SK-N-SH treated with all-trans-retinoic acid at 6 μM for 48 hours (cell line): ENCODE data around the gene GLDC.

Experiments
- ATAC-seq: fragments of 200-7000 bp; cut with Tn5 transposase; 3 replicates; pipeline ENCODE4 v1.9.1; 2020; ENCODE audit warnings: mild to moderate bottlenecking, moderate library complexity
- ARNTL ChIP-seq: fragments of 450-650 bp; formaldehyde crosslinking; IDR thresholded peaks from 2 replicates; pipeline ENCODE4 v1.5.0; 2020; ENCODE audit warnings: low read depth, mild to moderate bottlenecking, moderate library complexity, borderline replicate concordance
- BACH2 ChIP-seq: fragments of 250-450 bp; sonication (Bioruptor Pico); IDR thresholded peaks from 2 replicates; pipeline ENCODE4 v1.9.0; 2021; ENCODE audit warnings: mild to moderate bottlenecking, borderline replicate concordance
- CREB5 ChIP-seq: fragments of 250-450 bp; sonication (Bioruptor Pico); IDR thresholded peaks from 2 replicates; pipeline ENCODE4 v1.5.1; 2020; ENCODE audit warnings: low read depth, mild to moderate bottlenecking, moderate library complexity
- CSDC2 ChIP-seq: fragments of 250-450 bp; sonication (Bioruptor Pico); IDR thresholded peaks from 2 replicates; pipeline ENCODE4 v1.5.0; 2020; ENCODE audit warnings: mild to moderate bottlenecking, moderate library complexity
- CSRNP3 ChIP-seq: fragments of 250-450 bp; sonication (Bioruptor Pico); IDR thresholded peaks from 2 replicates; pipeline ENCODE4 v1.5.1; 2021; ENCODE audit warnings: mild to moderate bottlenecking, moderate library complexity
- ESRRG ChIP-seq: fragments of 250-450 bp; sonication (Bioruptor Pico); IDR thresholded peaks from 2 replicates; pipeline ENCODE4 v1.6.1; 2021; ENCODE audit warnings: mild to moderate bottlenecking
- GLIS3 ChIP-seq: fragments of 250-450 bp; sonication (Bioruptor Pico); IDR thresholded peaks from 2 replicates; pipeline ENCODE4 v1.5.0; 2020; ENCODE audit warnings: mild to moderate bottlenecking, moderate library complexity
- ISL1 ChIP-seq: fragments of 250-450 bp; sonication (Bioruptor Pico); IDR thresholded peaks from 2 replicates; pipeline ENCODE4 v2.1.2; 2022; ENCODE audit warnings: mild to moderate bottlenecking, moderate library complexity
- OSR1 ChIP-seq: fragments of 250-450 bp; sonication (Bioruptor Pico); IDR thresholded peaks from 2 replicates; pipeline ENCODE4 v1.8.0; 2022; ENCODE audit warnings: moderate library complexity, mild to moderate bottlenecking, inconsistent platforms
- PPARA ChIP-seq: fragments of 250-450 bp; sonication (Bioruptor Pico); IDR thresholded peaks from 2 replicates; pipeline ENCODE4 v1.5.0; 2020; ENCODE audit warnings: mild to moderate bottlenecking, borderline replicate concordance
- RARB ChIP-seq: fragments of 250-450 bp; sonication (Bioruptor Pico); IDR thresholded peaks from 2 replicates; pipeline ENCODE4 v1.8.0; 2021; ENCODE audit warnings: mild to moderate bottlenecking, moderate library complexity
- SNAI2 ChIP-seq: fragments of 250-450 bp; sonication (Bioruptor Pico); IDR thresholded peaks from 2 replicates; pipeline ENCODE4 v1.5.0; 2020; ENCODE audit warnings: mild to moderate bottlenecking, moderate library complexity
- TCF4 ChIP-seq: fragments of 250-450 bp; sonication (Bioruptor Pico); IDR thresholded peaks from 2 replicates; pipeline ENCODE4 v1.8.0; 2021; ENCODE audit warnings: mild to moderate bottlenecking, moderate library complexity, borderline replicate concordance
- TOX ChIP-seq: fragments of 250-450 bp; sonication (Bioruptor Pico); IDR thresholded peaks from 2 replicates; pipeline ENCODE4 v1.8.0; 2021; ENCODE audit warnings: mild to moderate bottlenecking, moderate library complexity, borderline replicate concordance
- ZC3H10 ChIP-seq: fragments of 250-450 bp; sonication (Bioruptor Pico); IDR thresholded peaks from 2 replicates; pipeline ENCODE4 v1.5.1; 2021; ENCODE audit warnings: mild to moderate bottlenecking, moderate library complexity
- ZFP3 ChIP-seq: fragments of 250-450 bp; sonication (Bioruptor Pico); IDR thresholded peaks from 2 replicates; pipeline ENCODE4 v1.5.0; 2020; ENCODE audit warnings: mild to moderate bottlenecking, moderate library complexity
- ZFP30 ChIP-seq: fragments of 450-650 bp; formaldehyde crosslinking; IDR thresholded peaks from 2 replicates; pipeline ENCODE4 v1.5.0; 2022; ENCODE audit warnings: mild to moderate bottlenecking, moderate library complexity
- ZNF565 ChIP-seq: fragments of 450-650 bp; formaldehyde crosslinking; conservative IDR thresholded peaks from 2 replicates; pipeline ENCODE4 v1.5.0; 2020; ENCODE audit warnings: low read depth, mild to moderate bottlenecking, moderate library complexity
- ZNF70 ChIP-seq: fragments of 450-650 bp; formaldehyde crosslinking; IDR thresholded peaks from 2 replicates; pipeline ENCODE4 v1.5.0; 2020; ENCODE audit warnings: mild to moderate bottlenecking, moderate library complexity
- ZNF8 ChIP-seq: fragments of 450-650 bp; formaldehyde crosslinking; IDR thresholded peaks from 2 replicates; pipeline ENCODE4 v1.5.0; 2020; ENCODE audit warnings: mild to moderate bottlenecking, moderate library complexity
- TF ChIP-seq, protein P1 (sequence below): fragments of 250-450 bp; sonication (Bioruptor Pico); IDR thresholded peaks from 2 replicates; pipeline ENCODE4 v1.5.0; 2020; ENCODE audit warnings: mild to moderate bottlenecking, moderate library complexity
- TF ChIP-seq, protein P2 (sequence below): fragments of 250-450 bp; sonication (Bioruptor Pico); IDR thresholded peaks from 2 replicates; pipeline ENCODE4 v1.8.0; 2021; ENCODE audit warnings: low read depth, mild to moderate bottlenecking, moderate library complexity, borderline replicate concordance
- TF ChIP-seq, protein P3 (sequence below): fragments of 250-450 bp; sonication (Bioruptor Pico); IDR thresholded peaks from 2 replicates; pipeline ENCODE4 v1.8.0; 2020; ENCODE audit warnings: mild to moderate bottlenecking, moderate library complexity, borderline replicate concordance

The GLDC gene

DNA sequence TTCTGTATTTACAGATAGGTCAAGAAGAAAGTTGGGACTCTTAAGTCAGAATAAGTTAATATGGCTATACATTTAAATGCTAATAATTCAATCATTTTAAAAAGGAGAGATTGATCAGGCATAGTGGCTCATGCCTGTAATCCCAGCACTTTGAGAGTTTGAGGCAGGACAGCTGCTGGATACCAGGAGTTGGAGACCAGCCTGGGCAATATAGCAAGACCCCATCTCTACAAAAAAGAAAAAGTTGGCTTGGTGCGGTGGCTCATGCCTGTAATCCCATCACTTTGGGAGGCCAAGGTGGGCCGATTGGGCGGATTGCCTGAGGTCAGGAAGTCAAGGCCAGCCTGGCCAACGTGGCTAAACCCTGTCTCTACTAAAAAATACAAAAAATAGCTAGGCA, 15.0 kb upstream of the GLDC start:
- no peak for TF ChIP-seq PPARA (CRISPR knock-in tag)
- no peak for TF ChIP-seq OSR1
- no peak for TF ChIP-seq ZC3H10 (CRISPR knock-in tag)
- no peak for TF ChIP-seq GLIS3 (CRISPR knock-in tag)
- no peak for TF ChIP-seq RARB
- no peak for TF ChIP-seq ZNF70
- no peak for TF ChIP-seq CSRNP3
- no peak for TF ChIP-seq TOX
- TF ChIP-seq ISL1, result no peak
- TF ChIP-seq, protein P1, sequence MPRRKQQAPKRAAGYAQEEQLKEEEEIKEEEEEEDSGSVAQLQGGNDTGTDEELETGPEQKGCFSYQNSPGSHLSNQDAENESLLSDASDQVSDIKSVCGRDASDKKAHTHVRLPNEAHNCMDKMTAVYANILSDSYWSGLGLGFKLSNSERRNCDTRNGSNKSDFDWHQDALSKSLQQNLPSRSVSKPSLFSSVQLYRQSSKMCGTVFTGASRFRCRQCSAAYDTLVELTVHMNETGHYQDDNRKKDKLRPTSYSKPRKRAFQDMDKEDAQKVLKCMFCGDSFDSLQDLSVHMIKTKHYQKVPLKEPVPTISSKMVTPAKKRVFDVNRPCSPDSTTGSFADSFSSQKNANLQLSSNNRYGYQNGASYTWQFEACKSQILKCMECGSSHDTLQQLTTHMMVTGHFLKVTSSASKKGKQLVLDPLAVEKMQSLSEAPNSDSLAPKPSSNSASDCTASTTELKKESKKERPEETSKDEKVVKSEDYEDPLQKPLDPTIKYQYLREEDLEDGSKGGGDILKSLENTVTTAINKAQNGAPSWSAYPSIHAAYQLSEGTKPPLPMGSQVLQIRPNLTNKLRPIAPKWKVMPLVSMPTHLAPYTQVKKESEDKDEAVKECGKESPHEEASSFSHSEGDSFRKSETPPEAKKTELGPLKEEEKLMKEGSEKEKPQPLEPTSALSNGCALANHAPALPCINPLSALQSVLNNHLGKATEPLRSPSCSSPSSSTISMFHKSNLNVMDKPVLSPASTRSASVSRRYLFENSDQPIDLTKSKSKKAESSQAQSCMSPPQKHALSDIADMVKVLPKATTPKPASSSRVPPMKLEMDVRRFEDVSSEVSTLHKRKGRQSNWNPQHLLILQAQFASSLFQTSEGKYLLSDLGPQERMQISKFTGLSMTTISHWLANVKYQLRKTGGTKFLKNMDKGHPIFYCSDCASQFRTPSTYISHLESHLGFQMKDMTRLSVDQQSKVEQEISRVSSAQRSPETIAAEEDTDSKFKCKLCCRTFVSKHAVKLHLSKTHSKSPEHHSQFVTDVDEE, result no peak
- TF ChIP-seq TCF4, result no peak
- TF ChIP-seq, protein P2, sequence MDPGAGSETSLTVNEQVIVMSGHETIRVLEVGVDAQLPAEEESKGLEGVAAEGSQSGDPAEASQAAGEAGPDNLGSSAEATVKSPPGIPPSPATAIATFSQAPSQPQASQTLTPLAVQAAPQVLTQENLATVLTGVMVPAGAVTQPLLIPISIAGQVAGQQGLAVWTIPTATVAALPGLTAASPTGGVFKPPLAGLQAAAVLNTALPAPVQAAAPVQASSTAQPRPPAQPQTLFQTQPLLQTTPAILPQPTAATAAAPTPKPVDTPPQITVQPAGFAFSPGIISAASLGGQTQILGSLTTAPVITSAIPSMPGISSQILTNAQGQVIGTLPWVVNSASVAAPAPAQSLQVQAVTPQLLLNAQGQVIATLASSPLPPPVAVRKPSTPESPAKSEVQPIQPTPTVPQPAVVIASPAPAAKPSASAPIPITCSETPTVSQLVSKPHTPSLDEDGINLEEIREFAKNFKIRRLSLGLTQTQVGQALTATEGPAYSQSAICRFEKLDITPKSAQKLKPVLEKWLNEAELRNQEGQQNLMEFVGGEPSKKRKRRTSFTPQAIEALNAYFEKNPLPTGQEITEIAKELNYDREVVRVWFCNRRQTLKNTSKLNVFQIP (CRISPR knock-in tag), result no peak
- TF ChIP-seq BACH2 (CRISPR knock-in tag), result no peak
- TF ChIP-seq ARNTL (CRISPR knock-in tag), result no peak
- TF ChIP-seq ZFP30, result no peak
- no peak for TF ChIP-seq ZNF8 (CRISPR knock-in tag)
- TF ChIP-seq CSDC2 (CRISPR knock-in tag), result no peak
- no peak for ATAC-seq

- TF ChIP-seq CSRNP3, result no peak
- no peak for TF ChIP-seq ESRRG
- TF ChIP-seq ZNF8 (CRISPR knock-in tag), result no peak
- no peak for TF ChIP-seq SNAI2
- no peak for TF ChIP-seq OSR1
- no peak for TF ChIP-seq PPARA (CRISPR knock-in tag)
- no peak for TF ChIP-seq ZNF565
- no peak for TF ChIP-seq ISL1
- TF ChIP-seq, protein P3, sequence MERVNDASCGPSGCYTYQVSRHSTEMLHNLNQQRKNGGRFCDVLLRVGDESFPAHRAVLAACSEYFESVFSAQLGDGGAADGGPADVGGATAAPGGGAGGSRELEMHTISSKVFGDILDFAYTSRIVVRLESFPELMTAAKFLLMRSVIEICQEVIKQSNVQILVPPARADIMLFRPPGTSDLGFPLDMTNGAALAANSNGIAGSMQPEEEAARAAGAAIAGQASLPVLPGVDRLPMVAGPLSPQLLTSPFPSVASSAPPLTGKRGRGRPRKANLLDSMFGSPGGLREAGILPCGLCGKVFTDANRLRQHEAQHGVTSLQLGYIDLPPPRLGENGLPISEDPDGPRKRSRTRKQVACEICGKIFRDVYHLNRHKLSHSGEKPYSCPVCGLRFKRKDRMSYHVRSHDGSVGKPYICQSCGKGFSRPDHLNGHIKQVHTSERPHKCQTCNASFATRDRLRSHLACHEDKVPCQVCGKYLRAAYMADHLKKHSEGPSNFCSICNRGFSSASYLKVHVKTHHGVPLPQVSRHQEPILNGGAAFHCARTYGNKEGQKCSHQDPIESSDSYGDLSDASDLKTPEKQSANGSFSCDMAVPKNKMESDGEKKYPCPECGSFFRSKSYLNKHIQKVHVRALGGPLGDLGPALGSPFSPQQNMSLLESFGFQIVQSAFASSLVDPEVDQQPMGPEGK (CRISPR knock-in tag), result no peak
- TF ChIP-seq BACH2 (CRISPR knock-in tag), result no peak
- TF ChIP-seq ZNF70, result no peak
Observed at GRCh38 chr9:6658628-6659353, 13.3 kb upstream of the GLDC start.

DNA sequence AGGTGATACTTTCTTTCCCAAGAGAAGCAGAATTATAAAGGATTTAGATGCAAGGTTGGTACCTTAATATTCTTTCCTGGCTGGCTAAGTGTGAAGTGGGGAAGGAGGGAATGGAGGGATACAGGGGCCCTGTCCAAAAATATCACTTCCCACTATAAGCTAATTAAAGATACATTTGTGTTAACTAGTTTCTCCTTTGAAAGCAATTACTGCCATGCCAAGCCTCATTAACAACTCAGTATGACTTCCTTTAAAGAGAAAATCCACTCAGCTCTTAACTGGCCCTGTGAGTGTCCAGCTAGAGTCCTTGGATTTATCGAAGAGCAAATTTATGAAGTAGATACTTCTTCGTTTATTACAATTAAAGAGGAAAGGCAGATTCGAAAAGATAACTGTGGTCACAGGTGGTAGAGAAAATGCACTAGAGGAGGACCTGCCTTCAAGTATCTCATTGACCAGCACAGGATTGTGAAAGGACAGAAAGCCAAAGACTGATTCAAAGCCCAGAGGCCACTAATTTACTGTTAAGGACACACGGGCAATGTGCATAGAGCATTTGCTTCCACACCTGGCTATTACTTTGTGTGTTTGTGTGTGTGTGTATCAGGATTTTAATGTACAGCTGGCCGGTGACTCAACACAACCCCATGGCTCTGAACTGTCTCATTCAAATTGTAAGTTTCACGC, 11.2 kb upstream of the GLDC start:
- TF ChIP-seq ZNF8 (CRISPR knock-in tag) (no peak), ZFP30 (no peak), SNAI2 (no peak), ZC3H10 (CRISPR knock-in tag) (no peak), OSR1 (no peak), ZFP3 (CRISPR knock-in tag) (no peak), ZNF70 (no peak), TOX (no peak), ISL1 (no peak), RARB (no peak), ZNF565 (no peak), CREB5 (CRISPR knock-in tag) (no peak), BACH2 (CRISPR knock-in tag) (no peak), ESRRG (no peak), CSDC2 (CRISPR knock-in tag) (no peak)
- TF ChIP-seq, protein P3 (CRISPR knock-in tag), result no peak
- TF ChIP-seq, all 23 proteins: peak for 0
- ATAC-seq, result no peak

More at GRCh38 chr9:6658628-6659353, 13.3 kb upstream of the GLDC start:
- no peak for ATAC-seq
